ENCODE data around the gene C16orf74.
A peak's percentile ranks its signal among the peaks of the same experiment; 100 is the strongest.

Gene C16orf74

GRCh38 chr16:85676466-85676865, 74.4 kb downstream of the C16orf74 start:
- no peak for FAIRE-seq
- no peak for TF ChIP-seq CTCF (IDR thresholded peaks at IDR 0.05; ENCODE audit: insufficient read depth, missing control alignments)
- no peak for DNase-seq (ENCODE audit: insufficient read length, low spot score)

- peak; percentile 45 for TF ChIP-seq CTCF (IDR thresholded peaks at IDR 0.05; ENCODE audit: insufficient read depth, missing control alignments)
- FAIRE-seq = no peak
- DNase-seq (ENCODE audit: insufficient read length, low spot score) = no peak
Measured at GRCh38 chr16:85675251-85675874, 75.5 kb downstream of the C16orf74 start.

GRCh38 chr16:85674828-85675227, 76.1 kb downstream of the C16orf74 start:
- no peak for FAIRE-seq
- TF ChIP-seq CTCF (IDR thresholded peaks at IDR 0.05; ENCODE audit: insufficient read depth, missing control alignments) = no peak
- DNase-seq (ENCODE audit: insufficient read length, low spot score) = no peak

GRCh38 chr16:85674418-85674755, 76.5 kb downstream of the C16orf74 start:
- no peak for TF ChIP-seq CTCF (IDR thresholded peaks at IDR 0.05; ENCODE audit: insufficient read depth, missing control alignments)
- DNase-seq (ENCODE audit: insufficient read length, low spot score) (no peak), FAIRE-seq (no peak)

- DNase-seq (ENCODE audit: insufficient read length, low spot score) (no peak), FAIRE-seq (no peak)
- TF ChIP-seq CTCF (IDR thresholded peaks at IDR 0.05; ENCODE audit: insufficient read depth, missing control alignments) = no peak
Measured at GRCh38 chr16:85673529-85674417, 77.1 kb downstream of the C16orf74 start.

- DNase-seq (ENCODE audit: insufficient read length, low spot score) = no peak
- no peak for TF ChIP-seq CTCF (IDR thresholded peaks at IDR 0.05; ENCODE audit: insufficient read depth, missing control alignments)
- FAIRE-seq = no peak
Measured at GRCh38 chr16:85670840-85671239, 80.1 kb downstream of the C16orf74 start.

All from D721Med (cell line).